ENCODE results near the gene UNK.

The UNK gene

DNA sequence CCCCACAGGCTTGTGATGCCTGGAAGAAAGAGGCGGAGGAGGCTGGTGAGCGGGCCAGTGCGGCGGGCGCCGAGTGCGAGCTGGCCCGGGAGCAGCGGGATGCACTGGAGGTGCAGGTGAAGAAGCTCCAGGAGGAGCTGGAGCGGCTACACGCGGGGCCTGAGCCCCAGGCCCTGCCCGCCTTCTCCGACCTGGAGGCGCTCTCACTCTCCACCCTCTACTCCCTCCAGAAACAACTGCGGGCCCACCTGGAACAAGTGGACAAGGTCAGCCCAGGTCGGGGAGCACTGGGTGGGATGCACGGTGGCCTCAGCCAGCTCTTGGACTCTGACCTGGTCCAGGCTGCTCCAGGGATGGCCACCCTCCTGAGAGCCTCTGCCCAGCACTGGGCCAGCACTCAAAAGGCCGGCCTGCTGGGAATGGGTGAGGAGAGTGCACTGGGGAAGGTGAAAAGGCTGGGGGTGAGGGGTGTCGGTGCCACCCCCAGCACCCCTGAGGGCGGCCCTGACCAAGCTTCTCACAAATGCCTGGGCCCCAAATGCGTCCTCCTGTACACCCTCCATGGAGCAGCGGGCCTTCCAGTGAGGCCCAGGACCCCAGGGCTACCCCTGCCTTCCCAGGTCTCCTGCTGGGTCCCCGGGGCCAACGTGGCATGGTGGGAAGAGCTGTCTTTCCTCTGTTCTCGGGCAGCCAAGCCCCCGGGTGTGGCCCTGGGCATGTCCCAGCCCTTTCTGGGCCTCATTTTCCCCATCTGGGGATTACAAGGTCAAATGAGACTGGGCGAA, 38.8 kb downstream of the UNK start:
- DNase-seq: no peak

DNA sequence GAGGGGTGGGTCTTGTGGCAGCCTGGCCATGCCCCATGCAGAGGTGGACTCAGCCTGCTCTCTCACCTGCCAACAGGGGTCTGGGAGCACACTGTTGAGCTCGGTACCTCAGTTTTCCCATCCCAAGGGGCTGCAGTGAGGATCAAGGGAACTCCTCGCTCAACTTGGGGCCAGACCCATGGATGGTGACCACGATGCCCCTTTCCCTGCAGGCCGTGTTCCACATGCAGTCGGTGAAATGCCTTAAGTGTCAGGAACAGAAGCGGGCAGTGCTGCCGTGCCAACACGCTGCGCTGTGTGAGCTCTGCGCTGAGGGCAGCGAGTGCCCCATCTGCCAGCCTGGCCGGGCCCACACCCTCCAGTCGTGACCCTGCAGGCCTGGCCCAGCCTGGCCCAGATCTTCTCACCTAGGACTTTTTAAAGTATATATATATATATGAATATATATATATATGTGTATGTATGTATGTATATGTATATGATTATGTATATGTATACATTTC, 39.5 kb downstream of the UNK start:
- DNase-seq: no peak

- peak in 1 of 3 donors; percentile 24 for DNase-seq
Observed at GRCh38 chr17:75824666-75825065, 40.1 kb downstream of the UNK start.

- DNase-seq: no peak
Observed at GRCh38 chr17:75825149-75825552, 40.5 kb downstream of the UNK start.

- no peak for DNase-seq
Observed at GRCh38 chr17:75825748-75826370, 41.3 kb downstream of the UNK start.

DNA sequence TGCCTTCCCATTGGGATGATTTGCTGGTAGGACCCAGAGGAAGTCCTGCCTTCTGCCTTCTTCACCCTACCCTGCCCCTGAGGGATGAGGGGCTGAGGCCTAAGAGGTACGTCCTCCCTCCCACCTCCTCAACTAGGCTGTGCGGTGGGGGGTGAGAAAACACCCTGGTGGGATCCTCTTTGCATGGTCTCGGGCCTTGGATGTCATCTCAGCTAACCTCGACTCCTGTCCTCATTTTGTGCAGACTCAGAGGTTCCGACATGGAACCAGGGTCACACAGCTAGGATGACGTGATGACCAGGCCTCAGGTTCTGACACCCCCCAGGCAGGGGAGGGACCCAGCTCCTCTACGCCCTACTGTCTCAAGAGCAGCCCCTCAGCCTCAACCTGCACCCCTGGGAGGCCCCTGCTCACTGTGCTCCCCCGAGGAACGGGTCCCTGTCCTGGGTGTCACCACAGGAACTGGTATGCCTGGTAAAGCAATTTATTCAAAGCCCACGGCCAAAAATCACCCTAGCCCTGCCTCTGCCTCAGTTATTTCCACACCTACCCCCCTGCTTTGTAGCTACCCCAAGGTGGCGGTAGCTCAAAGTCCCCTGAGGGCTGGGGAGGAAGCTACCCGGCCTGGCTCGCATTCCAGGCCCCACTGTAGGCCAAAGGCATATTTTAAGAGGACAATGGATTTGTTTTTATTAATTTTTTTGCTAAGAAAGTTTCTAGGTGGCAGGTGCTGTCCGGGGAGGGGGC, 42.1 kb downstream of the UNK start:
- no peak for DNase-seq

GRCh38 chr17:75827308-75828075, 42.9 kb downstream of the UNK start:
- peak; percentile 48 to 64 (median 53) for DNase-seq

DNA sequence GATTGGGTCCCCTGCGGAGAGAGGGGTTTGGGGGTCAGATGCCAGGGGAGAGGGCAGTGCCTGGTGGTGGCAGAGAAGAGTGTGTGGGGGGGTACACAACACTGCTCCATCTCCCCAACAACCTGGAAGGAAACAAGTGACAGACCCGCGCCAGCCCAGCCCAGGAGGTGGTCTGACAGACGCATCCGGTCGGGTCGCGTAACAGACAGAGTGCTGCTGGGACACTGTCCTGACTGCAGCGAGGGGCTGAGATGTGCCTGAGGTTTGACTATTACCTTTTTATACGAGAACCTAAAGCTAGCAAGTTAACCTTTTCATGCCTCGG, 43.4 kb downstream of the UNK start:
- no peak for DNase-seq

DNA sequence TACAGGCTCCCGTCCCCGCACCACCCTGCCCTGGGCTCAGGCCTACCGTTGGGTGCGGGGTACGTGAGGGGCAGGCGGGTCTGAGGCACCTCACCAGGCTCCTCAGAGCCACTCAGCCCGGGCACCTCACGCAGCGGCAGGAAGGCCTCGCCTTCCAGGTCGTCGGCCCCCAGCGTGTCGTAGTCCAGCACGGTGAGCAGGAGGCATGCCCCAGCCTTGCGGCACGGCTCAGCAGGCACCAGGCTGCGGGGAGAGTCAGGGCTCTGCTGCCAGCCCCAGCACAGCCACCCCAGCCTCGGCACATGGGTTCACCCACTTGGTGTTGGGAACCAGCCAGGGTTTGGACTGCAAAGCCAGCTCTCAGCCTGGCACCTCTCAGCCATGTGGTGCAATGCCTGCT, 44.1 kb downstream of the UNK start:
- DNase-seq: no peak

DNA sequence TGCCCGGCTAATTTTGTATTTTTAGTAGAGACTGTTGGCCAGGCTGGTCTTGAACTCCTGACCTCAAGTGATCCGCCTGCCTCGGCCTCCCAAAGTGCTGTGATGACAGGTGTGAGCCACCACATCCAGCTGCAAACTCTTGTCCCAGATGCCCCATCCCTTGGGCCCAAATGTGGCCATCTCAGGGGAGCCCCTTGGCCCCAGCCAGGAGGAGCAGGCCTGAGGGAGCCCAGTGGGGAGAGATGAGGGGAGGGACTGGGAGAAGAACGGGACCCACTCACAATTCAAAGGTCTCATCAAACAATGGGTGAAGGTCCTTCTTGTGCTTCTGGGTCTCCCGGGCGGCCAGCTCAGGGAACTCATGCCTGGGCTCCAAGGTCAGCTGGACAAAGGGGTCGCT, 45.1 kb downstream of the UNK start:
- no peak for DNase-seq

DNA sequence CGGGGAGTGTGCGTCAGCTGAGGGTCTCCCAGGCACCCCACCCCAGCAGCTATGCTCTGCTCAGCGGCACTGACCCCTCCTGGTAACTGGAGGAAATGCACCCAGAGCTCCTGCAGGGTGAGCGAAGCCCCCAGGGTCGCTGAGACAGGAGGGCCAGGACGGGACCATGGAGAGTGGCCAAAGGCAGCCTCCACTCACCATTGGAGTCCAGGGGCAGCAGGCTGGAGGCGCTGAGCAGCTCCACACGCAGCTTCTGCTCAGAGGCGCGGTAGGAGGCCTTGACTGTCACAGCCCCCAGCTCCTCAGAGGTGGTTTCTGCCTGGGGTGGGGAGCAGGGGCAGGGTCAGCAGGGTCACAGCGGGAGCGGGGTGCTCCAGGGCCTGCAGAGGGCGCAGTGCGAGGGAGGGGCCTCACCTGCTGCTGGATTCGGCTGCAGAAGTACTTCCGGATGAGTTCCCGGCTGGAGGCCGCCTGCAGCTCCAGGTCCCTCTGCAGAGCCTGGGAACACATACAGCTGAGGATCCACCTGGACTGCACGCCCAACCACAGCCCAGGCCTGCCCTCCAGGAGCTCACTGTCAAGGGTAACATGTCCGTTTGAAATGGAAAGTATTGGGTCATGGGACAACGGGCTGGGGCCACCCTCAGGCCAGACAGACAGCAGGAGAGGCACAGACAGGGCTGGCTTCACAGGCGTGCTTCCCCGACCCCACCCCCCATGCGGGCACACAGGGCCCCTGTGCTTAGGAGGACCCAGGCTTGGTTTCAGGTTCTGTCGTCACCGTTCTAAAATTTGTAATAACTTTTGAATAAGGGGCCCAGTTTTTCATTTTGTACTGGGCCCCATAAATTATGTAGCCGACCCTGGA, 45.8 kb downstream of the UNK start:
- peak in 2 of 3 donors; percentile 23 to 44 for DNase-seq

GRCh38 chr17:75831032-75831571, 46.5 kb downstream of the UNK start:
- no peak for DNase-seq

DNA sequence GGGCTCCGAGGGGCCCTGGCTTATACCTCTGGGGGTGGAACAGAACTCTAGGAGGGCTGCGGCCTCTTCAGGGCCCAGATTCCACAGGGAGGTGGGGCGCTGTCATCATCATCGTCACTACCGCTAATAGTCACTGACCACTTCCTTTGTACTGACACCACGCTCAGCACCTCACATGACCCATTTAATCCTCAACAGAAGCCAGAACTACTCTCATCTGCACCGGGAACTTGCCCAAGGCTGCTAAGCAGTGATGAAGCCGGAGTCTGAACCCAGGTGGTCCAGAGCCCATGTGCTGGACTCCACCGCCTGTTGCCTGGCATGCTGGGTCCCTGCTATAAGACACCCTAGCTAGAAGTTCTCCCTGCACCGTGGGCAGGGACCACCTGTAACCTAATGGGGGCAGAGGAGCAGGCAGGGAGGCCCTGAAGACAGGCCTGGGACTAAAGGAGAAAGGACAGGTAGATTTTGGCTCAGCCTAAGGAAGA, 47.6 kb downstream of the UNK start:
- DNase-seq: peak; percentile 87 to 90 (median 88)

- DNase-seq: no peak
Observed at GRCh38 chr17:75832652-75833400, 48.2 kb downstream of the UNK start.

DNA sequence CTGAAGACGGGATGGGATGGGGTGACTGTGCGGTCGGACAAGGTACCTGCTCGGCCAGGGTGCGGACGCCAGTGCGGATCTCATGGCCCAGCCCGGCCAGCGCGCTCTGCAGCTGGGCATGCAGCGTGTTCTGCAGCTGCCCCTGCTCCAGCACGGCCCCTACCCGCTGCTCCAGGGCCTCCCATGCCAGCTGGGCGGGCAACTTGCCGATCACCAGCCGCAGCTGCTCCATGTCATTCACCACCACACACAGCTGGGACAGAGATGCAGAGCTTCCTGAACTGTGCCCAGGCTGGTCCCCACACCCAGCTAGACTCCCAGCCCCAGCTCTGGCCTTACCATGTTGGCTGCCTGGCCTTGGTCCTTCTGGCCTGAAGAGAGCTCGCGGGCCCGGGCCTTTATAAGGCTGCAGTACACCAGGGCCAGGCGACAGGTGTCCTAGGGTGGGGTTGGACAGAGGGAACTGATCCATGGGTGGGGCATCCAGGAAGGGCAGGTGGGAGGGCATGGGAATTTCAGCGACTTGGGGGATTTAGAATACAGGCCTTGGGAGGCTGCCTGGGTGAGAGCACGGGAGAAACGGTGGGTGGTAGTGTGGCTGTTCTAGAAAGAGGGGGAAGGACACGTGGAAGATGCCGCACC, 49.8 kb downstream of the UNK start:
- DNase-seq: no peak

DNA sequence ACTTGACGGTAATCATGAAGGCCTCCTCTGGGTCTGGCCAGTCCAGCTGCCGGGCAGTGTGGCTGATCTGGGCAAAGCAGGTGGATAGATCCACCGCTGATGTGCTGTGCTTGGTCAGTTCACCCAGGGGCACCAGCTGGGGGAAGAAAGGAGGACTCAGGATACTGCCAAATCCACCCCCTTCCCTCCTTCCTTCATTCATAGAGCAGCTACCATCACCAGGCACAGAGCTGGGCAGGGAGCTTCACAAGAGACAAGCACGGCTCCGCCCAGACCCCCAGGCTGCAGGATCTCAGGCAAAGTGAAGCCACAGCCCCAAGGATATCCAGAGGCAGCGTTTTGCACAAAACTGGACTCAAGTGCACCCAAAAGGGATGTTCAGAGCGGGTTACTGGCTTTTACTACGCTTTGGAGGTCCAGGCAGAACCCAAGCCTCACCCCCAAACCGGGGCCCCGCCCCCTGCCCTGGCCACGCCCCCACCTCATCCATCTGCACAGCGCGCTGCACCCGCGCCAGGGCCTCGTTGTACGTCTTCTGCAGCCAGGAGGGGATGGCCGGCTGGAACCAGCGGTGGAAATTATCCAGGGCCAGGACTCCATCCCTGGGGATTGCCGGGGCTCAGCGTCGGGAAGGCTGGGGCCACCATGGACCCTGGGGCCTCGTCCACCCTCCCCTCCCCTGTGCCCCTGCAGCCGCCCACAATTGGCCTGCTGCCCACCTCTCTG, 50.5 kb downstream of the UNK start:
- DNase-seq: no peak

DNA sequence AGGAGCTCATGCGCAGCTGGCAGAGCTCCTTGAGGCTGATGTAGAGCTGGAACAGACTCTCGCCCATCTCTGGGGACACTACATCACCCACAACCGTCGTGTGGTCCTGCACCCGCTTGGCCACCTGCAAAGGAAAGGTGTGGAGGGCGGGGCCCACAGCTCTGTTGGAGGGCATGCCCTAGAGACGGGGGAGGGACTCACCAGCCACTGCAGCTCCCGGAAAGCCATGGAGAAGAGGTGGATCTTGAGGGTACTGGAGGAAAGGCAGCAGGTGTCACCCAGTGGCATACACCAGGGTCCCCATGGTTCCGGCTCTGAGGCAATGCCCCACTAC, 51.0 kb downstream of the UNK start:
- DNase-seq: no peak

DNA sequence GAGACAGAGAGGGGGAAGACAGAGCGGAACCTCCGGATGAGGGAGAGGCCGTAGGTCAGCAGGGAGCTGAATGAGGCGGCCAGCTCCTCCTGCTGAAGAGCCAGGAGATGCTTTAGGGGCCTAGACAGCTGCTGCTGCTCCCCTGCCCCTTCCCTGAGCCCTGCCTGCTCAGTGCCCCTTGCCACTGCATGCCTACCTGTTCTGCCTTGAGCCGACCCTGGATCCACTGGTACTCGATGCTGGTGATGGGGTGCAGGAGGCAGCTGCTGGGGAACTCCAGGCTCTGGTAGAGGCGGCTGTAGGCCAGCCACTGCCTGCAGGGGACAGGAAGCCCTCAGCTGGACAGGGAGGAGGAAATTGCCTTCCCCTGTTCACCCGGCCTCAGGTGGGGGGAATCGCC, 52.0 kb downstream of the UNK start:
- DNase-seq: no peak

- DNase-seq: no peak
Observed at GRCh38 chr17:75837899-75838298, 53.3 kb downstream of the UNK start.

- no peak for DNase-seq
Observed at GRCh38 chr17:75838410-75838809, 53.8 kb downstream of the UNK start.
